Stimulated activated CD4-positive, alpha-beta T cell treated with anti-CD3 and anti-CD28 coated beads, TNF-alpha, amount 100 ng/mL, for 1 hour (primary cell): ENCODE results near the gene CCDC148.
"Not testable (repeated sequence)": the region's sequence is repeated elsewhere in the genome, so short reads cannot be mapped to it uniquely, and the experiment has no call there.

ENCODE experiments used
- DNase-seq, 3 donors: peaks; one replicate each; pipeline ENCODE4 v3.0.0-alpha.2; 2020; ENCODE audit warnings: low read depth in 3 of 3, low spot score in 1 of 3

CCDC148 gene

GRCh38 chr2:158297606-158298005 is 158.9 kb downstream of the CCDC148 start:
- DNase-seq: no peak

- DNase-seq: no peak
These were observed 159.4 kb downstream of the CCDC148 start for GRCh38 chr2:158297120-158297519.

GRCh38 chr2:158293722-158294121 is 162.8 kb downstream of the CCDC148 start:
- DNase-seq: no peak

- no peak for DNase-seq
These were observed 164.9 kb downstream of the CCDC148 start for GRCh38 chr2:158291544-158292180.

DNA sequence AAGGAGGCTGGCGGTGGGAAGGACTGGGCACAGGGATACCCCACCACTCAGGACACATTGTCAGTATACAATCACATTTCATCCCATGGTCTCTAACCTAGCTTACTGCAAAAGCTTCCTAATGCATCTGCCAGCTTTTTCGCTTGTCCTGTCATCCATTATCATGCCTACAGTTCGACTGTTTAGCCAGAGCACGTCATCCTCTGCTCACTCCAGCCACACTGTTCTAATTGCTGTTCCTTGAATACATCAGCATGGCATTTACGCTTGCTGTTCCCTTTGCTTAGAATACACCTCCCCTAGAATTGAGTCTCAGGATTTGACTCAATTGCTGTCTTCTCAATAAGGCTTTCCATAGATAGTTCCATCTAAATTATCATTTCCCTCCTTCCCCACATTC is 166.3 kb downstream of the CCDC148 start:
- no peak for DNase-seq

- DNase-seq: no peak
These were observed 179.7 kb downstream of the CCDC148 start for GRCh38 chr2:158276619-158277471.

DNA sequence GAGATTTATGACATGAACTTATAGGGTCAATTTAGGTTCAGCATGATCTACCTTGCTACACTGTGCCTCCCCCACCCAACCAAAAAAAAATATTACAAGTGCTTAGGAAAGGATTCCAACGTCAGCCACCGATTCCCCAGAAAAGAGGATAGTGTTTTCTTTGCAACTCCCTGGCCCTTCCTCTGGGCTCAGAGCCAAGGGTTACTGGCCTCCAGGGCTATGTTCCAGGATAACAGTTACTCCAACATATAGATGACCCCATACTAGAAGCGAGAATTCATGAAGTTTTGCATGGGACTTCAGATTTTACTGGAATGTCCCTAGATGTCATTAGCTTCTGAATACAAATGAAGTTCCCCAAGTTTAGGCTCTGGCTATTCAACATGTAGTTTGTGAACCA is 182.8 kb downstream of the CCDC148 start:
- DNase-seq: no peak

DNA sequence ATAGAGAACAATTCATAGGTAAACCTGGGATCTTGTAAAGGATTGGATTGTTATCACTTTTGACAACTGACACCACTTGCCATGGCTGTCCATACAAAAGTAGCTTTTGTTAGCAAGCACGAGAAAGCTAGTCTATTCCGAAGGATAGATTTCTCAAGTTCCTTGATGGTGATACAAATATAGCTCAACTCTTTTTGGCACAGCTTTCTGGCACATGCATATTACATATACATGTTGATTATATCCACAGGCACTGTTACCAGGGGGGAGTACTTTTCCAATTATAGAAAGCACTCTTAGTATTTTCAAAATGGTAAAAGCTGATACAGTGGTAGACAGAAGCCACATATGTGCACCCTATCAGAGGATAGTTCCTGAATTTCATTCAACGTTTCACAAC is 186.0 kb downstream of the CCDC148 start:
- DNase-seq: no peak

GRCh38 chr2:158269143-158269542 is 187.4 kb downstream of the CCDC148 start:
- DNase-seq: no peak

DNA sequence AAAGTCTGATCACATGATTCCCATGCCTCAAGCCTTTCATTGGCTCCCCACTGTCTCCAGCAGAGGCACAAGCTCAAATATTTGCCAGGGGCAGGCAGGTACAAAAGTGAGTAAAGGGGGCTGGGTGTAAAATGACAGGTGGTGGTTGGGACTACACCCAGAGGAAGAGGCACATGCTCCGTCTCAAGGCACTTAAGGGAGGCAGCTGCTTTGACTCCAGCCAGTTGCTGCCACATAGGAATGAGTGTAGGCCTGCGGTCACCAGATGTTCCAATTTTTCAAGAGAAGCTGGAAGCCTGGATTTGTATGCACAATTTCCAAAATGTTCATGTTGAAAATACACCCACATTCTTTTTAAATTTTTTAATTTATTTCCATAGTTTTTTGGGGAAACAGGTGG is 190.4 kb downstream of the CCDC148 start:
- DNase-seq: no peak

GRCh38 chr2:158255257-158255656 is 201.3 kb downstream of the CCDC148 start:
- DNase-seq: no peak

- no peak for DNase-seq
These were observed 203.4 kb downstream of the CCDC148 start for GRCh38 chr2:158253170-158253569.

DNA sequence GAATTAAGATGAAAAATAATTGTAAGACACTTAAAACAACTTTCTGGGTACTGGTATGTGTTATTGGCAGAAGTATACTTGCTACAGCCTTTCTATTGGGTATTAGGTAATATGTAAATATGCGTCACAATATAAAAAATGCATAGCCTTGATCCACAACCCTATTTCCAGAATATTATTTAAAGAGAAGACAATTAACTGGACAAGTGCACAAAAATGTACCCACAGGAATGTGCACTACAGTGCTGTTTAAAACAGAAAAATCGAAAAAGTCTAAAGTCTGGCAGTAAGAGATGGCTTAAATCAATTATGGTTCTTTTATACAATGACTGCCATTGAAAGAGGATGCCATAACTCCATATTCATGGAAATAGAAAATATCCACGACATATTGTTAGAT is 205.2 kb downstream of the CCDC148 start:
- DNase-seq: no peak

GRCh38 chr2:158243392-158243791 is 213.2 kb downstream of the CCDC148 start:
- no peak for DNase-seq

GRCh38 chr2:158242280-158242679 is 214.3 kb downstream of the CCDC148 start:
- DNase-seq: no peak

GRCh38 chr2:158240975-158241374 is 215.6 kb downstream of the CCDC148 start:
- no peak for DNase-seq

- no peak for DNase-seq
These were observed 217.3 kb downstream of the CCDC148 start for GRCh38 chr2:158239271-158239670.

GRCh38 chr2:158234497-158234896 is 222.1 kb downstream of the CCDC148 start:
- DNase-seq: no peak

DNA sequence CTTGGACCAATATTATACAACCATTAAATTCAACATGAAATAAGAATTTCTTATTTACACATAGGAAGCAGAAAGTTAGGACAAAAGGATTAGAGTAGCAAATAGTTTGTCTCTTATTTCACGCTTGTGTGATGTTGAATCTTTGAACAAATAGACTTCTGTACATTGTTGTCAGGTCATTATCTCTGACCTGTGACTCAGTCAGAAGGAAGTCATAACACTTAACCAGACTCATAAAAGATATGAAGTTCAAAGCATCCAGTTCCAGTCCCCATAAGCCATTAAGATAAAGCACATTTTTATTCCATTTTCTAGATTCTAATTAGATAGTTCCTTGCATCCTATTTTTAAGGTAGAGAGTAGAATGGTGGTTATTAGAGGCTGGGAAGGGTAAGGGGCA is 224.1 kb downstream of the CCDC148 start:
- DNase-seq: no peak

GRCh38 chr2:158228943-158229508 is 227.5 kb downstream of the CCDC148 start:
- DNase-seq: no peak

DNA sequence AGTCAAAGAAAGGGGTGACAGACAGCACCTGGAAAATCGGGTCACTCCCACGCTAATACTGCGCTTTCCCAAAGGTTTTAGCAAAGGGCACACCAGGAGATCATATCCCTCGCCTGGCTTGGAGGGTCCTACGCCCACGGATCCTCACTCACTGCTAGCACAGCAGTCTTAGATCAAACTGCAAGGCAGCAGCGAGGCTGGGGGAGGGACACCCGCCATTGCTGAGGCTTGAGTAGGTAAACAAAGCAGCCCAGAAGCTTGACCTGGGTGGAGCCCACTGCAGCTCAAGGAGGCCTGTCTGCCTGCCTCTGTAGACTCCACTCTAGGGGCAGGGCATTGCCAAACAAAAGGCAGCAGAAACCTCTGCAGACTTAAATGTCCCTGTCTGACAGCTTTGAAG is 233.5 kb downstream of the CCDC148 start:
- not testable (repeated sequence) for DNase-seq
